Mucosa of rectum (tissue), 2 donors: ENCODE results near the gene PRKAR1B.

Experiments used
- H3K27ac ChIP-seq, 2 donors: one replicate each; pipeline ENCODE4 v1.7.0; 2013; ENCODE audit warnings: inconsistent platforms in 2 of 2, low read depth in 2 of 2, low read length in 2 of 2
- H3K27me3 ChIP-seq, 2 donors: one replicate each; pipeline ENCODE4 v1.7.0; 2013; ENCODE audit warnings: low read length in 2 of 2; ENCODE audit not compliant: control insufficient read depth in 2 of 2, insufficient read depth in 2 of 2
- H3K36me3 ChIP-seq, 2 donors: one replicate each; pipeline ENCODE4 v1.7.0; 2013; ENCODE audit warnings: low read length in 2 of 2; ENCODE audit not compliant: control insufficient read depth in 2 of 2, insufficient read depth in 2 of 2
- H3K4me1 ChIP-seq, 2 donors: one replicate each; pipeline ENCODE4 v1.7.0; 2013; ENCODE audit warnings: low read length in 2 of 2, mild to moderate bottlenecking in 1 of 2; ENCODE audit not compliant: control insufficient read depth in 2 of 2, insufficient read depth in 2 of 2
- H3K4me3 ChIP-seq, 2 donors: one replicate each; pipeline ENCODE4 v1.7.0; 2013; ENCODE audit warnings: low read length in 2 of 2
- H3K9ac ChIP-seq, 2 donors: one replicate each; pipeline ENCODE4 v1.7.0; 2013; ENCODE audit warnings: low read length in 2 of 2, low read depth in 1 of 2, mild to moderate bottlenecking in 1 of 2
- H3K9me3 ChIP-seq, 2 donors: one replicate each; pipeline ENCODE4 v1.7.0; 2013; ENCODE audit warnings: low read length in 2 of 2; ENCODE audit not compliant: control insufficient read depth in 2 of 2
- donor health status: healthy.
- donor health status: Normal muscosa, but diverticular disease.

The PRKAR1B gene

DNA sequence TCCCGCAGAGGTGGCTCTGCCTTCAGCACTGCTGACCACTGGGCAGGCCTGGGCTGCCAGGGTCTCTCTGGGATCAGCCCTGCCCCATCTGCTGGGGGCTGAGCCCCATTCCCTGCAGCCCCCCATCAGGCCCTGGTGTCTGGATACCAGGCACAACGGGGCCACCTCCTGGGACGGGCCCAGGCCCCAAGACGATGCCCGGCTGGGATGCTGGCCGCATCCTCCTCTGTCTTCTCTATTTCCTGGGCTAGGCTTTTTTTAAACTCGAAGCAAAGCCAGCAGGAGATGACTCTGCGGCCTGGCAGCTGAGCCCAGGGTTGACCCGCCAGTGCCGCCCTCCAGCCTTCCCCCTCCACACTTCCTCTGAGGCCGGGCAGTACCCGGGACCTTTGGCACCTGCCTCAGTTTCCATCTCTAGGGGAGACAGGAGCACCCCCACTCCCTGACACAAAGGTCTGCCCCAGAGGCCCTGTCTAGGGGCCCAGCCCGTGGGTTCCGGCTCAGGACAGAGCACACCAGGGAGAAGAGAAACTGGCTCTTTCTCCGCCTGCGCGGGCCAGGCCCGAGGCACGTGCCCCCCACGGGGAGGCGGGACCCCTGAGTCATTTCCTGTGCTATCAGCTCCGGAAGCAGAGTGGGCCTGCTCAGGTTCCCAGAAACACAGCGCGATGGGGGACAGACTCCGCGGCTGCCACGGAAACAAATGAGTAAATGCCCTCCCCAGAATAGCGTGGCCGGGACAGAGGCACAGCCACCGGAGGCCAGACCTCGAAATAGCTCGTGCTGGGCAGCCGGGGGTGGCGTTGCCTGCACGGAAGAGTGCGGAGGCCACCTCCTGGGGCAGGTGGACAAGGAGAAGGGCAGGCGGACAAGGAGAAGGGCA lies 122.8 kb downstream of the PRKAR1B start:
- Histone ChIP-seq H3K27ac (peak overlapping the region; percentile 67 to 81), H3K4me1 (peaks cover 2 to 11% of the 10 kb centered on the region in 2 donors), H3K9me3 (no peaks in the 10 kb centered on the region), H3K27me3 (no peaks in the 10 kb centered on the region), H3K4me3 (peak overlapping the region; percentile 6 to 63), H3K9ac (peak overlapping the region; percentile 24 to 60), H3K36me3 (peaks cover 0 to 2% of the 10 kb centered on the region in 2 donors)

DNA sequence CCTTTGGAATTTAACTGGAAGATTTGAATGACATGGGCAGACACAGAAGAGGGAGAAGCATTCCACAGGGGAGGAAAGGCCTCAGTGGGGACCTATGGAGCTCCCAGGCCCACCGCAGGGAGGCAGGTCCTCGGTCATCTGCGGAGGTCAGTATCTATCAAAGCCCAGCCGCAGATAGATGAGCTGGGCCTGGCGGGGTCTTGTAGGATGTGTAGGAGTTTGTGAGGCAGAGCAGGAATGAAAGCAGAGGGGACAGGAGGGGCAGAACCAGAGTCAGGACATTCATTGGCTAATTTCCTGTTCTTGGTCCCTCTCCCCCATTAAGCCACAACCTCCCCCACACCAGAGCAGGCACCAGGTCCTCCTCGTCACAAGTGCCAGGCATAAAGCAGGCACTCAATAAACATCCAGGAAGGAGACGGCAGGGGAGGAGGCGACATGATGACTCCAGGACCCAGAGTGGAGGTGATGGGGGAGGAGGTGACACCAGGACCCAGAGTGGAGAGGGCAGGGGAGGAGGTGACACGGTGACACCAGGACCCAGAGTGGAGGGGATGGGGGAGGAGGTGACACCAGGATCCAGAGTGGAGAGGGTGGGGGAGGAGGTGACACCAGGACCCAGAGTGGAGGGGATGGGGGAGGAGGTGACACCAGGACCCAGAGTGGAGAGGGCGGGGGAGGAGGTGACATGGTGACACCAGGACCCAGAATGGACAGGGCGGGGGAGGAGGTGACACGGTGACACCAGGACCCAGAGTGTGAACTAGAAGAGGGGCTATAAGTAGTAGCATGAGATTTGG lies 123.7 kb downstream of the PRKAR1B start:
- H3K9me3 ChIP-seq: no peaks in the 10 kb centered on the region
- H3K36me3 ChIP-seq: peaks cover 0 to 2% of the 10 kb centered on the region in 2 donors
- no peaks in the 10 kb centered on the region for H3K27me3 ChIP-seq
- peaks cover 2 to 11% of the 10 kb centered on the region in 2 donors for H3K4me1 ChIP-seq
- no peak overlapping the region for H3K9ac ChIP-seq
- H3K27ac ChIP-seq: peak overlapping the region; percentile 67 to 81
- no peak overlapping the region for H3K4me3 ChIP-seq

DNA sequence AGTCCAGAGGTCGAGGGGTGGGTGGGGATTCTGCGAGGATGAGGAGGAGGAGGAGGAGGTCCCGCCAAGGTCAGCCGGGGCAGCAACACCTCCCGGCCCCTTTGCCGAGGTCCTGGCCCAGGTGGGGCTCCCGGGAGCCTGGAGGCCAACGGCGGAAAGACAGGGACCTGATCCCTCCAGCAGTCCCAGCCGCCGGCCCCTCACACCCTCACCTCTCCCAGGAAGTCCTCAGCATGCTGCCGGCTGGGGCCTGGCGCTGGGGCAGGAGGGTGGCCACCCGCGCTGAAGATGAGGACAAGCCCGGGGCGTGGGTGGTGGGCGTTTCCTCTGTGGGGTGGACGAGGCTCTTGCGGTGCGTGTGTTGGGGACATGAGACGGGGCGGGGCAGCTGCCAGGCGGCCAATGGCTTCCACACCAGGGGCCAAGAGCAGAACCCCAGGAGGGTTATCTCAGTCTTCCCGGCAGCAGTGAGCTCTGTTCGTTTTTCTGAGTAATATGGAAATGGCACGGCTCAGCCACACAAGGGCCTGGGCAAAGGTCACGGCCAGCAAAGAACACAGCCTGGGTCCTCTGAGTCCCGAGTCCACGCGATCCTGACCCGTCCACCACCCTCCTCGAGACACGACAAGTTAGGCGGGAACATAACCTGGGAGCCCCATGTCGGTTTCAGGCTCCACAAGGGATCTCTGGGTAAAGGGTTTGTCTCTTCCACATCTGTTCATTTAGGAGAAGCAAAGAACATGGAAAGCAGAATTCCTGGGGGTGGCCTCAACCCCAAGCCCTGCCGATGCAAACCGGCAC lies 124.5 kb downstream of the PRKAR1B start:
- H3K9ac ChIP-seq: peak overlapping the region in 1 of 2 donors; percentile 12
- H3K9me3 ChIP-seq: no peaks in the 10 kb centered on the region
- H3K4me3 ChIP-seq: no peak overlapping the region
- peak overlapping the region; percentile 55 to 81 for H3K27ac ChIP-seq
- H3K4me1 ChIP-seq: peaks cover 2 to 11% of the 10 kb centered on the region in 2 donors
- peaks cover 0 to 2% of the 10 kb centered on the region in 2 donors for H3K36me3 ChIP-seq
- no peaks in the 10 kb centered on the region for H3K27me3 ChIP-seq

DNA sequence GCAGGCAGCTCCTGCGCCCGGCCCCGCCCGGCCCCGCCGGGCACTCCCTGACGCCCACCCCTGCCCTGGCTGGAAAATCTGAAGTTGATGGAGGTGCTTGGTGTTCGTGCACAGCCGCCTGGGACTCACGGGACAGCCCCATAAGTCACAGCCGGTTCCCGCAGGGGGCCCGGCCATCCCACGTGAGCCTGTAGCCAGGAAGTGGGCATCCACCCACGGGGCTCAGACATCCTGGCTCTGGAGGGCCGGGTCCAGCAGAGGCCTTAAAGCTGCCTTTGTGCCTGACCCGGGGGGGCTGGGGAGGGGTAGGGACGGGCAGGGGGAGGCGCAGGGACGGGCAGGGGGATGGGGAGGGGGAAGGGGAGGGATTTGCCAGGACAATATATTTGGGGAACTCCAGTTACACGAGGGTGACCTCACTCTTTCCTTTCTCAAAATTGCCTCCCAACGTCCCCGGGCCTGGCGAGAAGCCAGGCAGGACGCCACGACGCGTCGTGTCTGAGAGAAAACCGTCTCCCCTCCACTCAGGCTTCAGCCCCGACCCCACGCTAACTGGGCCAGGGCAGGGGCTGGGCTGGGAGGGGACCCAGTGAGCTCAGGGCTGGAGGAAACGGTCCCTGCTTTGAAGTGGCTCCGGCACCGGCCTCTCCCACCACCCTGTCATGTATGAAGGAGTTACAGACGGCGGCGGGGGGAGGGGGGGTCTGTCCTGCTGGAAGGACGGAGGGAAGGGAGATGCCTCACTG lies 125.3 kb downstream of the PRKAR1B start:
- peaks cover 2 to 11% of the 10 kb centered on the region in 2 donors for H3K4me1 ChIP-seq
- H3K9ac ChIP-seq: no peak overlapping the region
- H3K27ac ChIP-seq: peak overlapping the region; percentile 55 to 81
- peaks cover 0 to 2% of the 10 kb centered on the region in 2 donors for H3K36me3 ChIP-seq
- H3K4me3 ChIP-seq: peak overlapping the region in 1 of 2 donors; percentile 23
- H3K27me3 ChIP-seq: no peaks in the 10 kb centered on the region
- H3K9me3 ChIP-seq: no peaks in the 10 kb centered on the region

DNA sequence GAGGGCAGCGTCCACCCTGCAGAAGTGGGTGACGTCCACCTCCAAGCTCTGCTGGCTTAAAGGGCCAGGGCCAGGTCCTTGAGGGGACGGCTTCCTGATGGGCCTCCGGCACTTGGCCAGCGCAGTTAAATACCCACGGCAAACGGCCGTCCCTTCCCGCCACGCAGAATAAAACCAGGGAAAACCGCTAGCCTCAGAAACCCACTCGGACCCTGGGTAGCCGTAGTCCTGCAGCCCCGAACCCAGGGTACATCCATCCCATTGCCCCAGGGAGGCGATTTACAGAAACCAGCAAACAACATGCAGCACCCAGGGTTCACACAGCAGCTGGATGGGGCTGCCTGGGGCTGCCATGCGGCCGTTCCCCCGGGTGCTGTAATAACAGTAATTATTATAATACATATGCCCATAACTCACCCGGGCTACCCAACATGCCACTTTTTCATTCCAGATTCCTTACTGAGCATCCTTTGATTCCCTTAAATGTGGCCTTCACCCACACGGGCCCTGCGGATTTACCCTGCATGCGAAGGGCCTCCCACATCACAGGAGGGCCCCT lies 126.0 kb downstream of the PRKAR1B start:
- no peak overlapping the region for H3K4me3 ChIP-seq
- peaks cover 2 to 11% of the 10 kb centered on the region in 2 donors for H3K4me1 ChIP-seq
- H3K9me3 ChIP-seq: no peaks in the 10 kb centered on the region
- H3K27ac ChIP-seq: peak overlapping the region in 1 of 2 donors; percentile 81
- no peaks in the 10 kb centered on the region for H3K27me3 ChIP-seq
- H3K36me3 ChIP-seq: peaks cover 0 to 2% of the 10 kb centered on the region in 2 donors
- H3K9ac ChIP-seq: no peak overlapping the region

DNA sequence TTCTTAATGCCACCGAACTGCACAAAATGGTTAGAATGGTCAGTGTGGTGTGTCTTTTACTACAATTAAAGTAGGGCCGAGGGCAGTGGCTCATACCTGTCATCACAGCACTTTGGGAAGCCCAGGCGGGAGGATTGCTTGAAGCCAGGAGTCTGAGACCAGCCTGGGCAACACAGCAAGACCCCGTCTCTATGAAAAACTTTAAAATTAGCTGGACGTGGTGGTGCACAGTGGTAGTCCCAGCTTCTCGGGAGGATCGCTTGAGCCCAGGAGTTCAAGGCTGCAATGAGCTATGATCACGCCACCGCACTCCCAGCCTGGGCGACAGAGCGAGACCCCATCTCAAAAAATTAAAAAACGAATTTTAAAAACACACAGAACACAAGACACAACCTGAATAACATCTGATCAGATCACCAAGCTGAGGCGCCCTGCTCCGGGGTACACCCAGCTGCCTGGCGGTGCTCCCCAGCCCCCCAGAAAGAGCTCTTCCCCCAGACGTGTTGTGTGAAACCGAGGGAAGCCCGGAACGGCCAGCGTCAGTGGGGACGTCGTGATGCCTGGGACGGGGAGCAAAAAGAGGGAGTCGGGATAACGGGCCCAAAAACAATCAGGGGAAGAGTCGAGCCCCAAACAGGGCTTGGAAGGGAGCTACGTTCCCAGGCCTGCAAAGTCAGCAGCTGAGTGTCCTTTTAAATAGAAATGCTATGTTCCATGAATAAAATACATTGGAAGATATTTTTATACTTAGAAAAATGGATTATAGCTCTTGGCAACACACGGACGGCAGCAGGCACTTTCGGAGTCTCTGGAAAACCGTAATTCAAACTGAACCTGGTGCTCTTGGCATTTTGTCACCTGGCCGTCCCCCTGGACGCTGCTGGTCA lies 126.7 kb downstream of the PRKAR1B start:
- no peaks in the 10 kb centered on the region for H3K9me3 ChIP-seq
- H3K27ac ChIP-seq: no peak overlapping the region
- H3K9ac ChIP-seq: no peak overlapping the region
- H3K4me3 ChIP-seq: no peak overlapping the region
- peaks cover 2 to 11% of the 10 kb centered on the region in 2 donors for H3K4me1 ChIP-seq
- peaks cover 0 to 2% of the 10 kb centered on the region in 2 donors for H3K36me3 ChIP-seq
- no peaks in the 10 kb centered on the region for H3K27me3 ChIP-seq

DNA sequence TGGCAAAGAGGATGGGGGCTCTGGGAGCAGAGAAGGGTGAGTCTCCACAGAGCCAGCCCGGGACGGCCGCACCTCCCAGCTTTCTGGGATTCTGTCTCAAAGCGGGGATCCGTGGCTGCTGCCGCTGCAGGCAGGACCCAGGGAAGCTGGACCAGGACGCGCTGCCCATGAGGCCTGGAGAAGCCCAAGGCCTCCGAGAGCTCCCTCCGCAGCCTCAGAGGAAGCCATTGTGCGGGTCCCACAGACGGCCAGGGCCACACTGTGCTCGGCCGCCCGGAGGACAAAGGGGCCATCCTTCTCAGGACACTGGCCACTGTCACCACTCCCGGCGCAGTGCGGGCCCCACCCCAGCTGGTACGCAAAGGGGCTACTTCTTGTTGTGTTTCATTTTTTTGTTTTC lies 128.2 kb downstream of the PRKAR1B start:
- H3K9ac ChIP-seq: no peak overlapping the region
- H3K4me3 ChIP-seq: no peak overlapping the region
- H3K27me3 ChIP-seq: no peaks in the 10 kb centered on the region
- H3K4me1 ChIP-seq: peaks cover 2 to 8% of the 10 kb centered on the region in 2 donors
- H3K9me3 ChIP-seq: no peaks in the 10 kb centered on the region
- H3K36me3 ChIP-seq: peaks cover 0 to 2% of the 10 kb centered on the region in 2 donors
- H3K27ac ChIP-seq: no peak overlapping the region

DNA sequence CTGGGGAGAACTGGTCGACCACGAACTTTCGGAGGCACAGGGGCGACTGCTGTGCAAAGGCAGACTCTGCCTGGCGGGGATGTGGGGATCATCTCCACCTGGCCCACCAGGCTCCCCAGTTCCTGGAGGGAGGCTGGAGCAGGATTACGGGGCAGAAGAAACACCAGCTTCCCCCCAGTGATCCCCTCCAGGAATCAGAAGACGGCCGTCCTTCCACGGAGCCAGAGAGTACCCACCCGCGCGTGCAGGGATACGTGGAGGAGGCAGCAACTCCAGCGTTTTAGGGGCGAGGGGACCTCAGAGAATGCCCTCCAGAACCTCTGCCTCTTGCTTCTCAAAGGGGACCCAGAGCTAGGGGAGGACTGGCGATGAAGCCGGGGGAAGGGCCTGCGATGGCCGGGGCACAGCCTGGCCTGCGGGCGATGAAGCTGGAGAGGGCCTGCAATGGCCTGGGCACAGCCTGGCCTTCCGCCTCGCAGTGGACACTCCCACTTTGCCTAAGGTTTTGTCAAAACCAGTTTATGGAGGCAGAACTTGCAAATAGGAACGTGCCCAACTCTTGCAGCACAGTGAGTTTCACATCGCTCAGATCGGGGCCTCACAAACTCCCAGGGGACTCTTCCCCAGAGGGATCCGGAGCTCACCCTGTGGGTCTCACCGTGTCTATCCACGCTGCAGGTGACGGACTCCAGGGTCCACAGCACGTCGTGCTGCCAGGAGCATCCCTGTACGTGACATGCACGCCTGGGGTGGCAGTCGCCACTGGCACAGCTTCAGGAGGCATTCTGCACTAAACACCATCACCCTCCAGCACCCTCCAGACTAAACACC lies 129.5 kb downstream of the PRKAR1B start:
- H3K27ac ChIP-seq: no peak overlapping the region
- peaks cover 0 to 2% of the 10 kb centered on the region in 2 donors for H3K36me3 ChIP-seq
- H3K9ac ChIP-seq: no peak overlapping the region
- H3K9me3 ChIP-seq: no peaks in the 10 kb centered on the region
- H3K27me3 ChIP-seq: no peaks in the 10 kb centered on the region
- H3K4me1 ChIP-seq: peaks cover 0 to 5% of the 10 kb centered on the region in 2 donors
- no peak overlapping the region for H3K4me3 ChIP-seq
